WTC11 (cell line): ENCODE measurements around the gene PCSK5. TPM values are rescaled to one million over a fixed set of nuclear protein-coding genes. Genes with fewer than 3 reads are reported as not detected.

Source experiments
- ATAC-seq: fragments of 200-7000 bp; cut with Tn5 transposase; 2 replicates; pipeline ENCODE4 v1.10.0; 2021; ENCODE audit warnings: mild to moderate bottlenecking, moderate library complexity
- CTCF ChIA-PET: fragments of 300-600 bp; sonication (Branson Sonifier 250); formaldehyde crosslinking; loops from one replicate; lab custom pipeline; 2021; ENCODE audit warnings: antibody characterized with exemption; lab: Charles Lee
- POLR2A ChIA-PET: fragments of 350-600 bp; sonication (Branson Sonifier 250); formaldehyde crosslinking; loops from one replicate; lab custom pipeline; 2021; ENCODE audit warnings: antibody characterized with exemption; lab: Charles Lee
- DNase-seq: peaks from one replicate; pipeline ENCODE4 v3.0.0; 2021; ENCODE audit warnings: low spot score
- H3K27ac Mint-ChIP-seq: 2 replicates; pipeline ENCODE4 v1.8.0; 2021; ENCODE audit warnings: mixed read lengths
- H3K27me3 Mint-ChIP-seq: 2 replicates; pipeline ENCODE4 v1.8.0; 2021; ENCODE audit warnings: low read depth, mild to moderate bottlenecking, moderate library complexity, mixed read lengths
- H3K36me3 Mint-ChIP-seq: 2 replicates; pipeline ENCODE4 v1.8.0; 2021; ENCODE audit warnings: mixed read lengths
- H3K4me1 Mint-ChIP-seq: 2 replicates; pipeline ENCODE4 v1.8.0; 2022; ENCODE audit warnings: mixed read lengths
- H3K4me3 Mint-ChIP-seq: 2 replicates; pipeline ENCODE4 v1.8.0; 2021; ENCODE audit warnings: mild to moderate bottlenecking, moderate library complexity, mixed read lengths
- H3K9me3 Mint-ChIP-seq: 2 replicates; pipeline ENCODE4 v1.8.0; 2021; ENCODE audit warnings: mixed read lengths
- ATF3 ChIP-seq: sonication (generic); formaldehyde crosslinking; conservative IDR thresholded peaks from 2 replicates; pipeline ENCODE4 v1.8.1; 2022; ENCODE audit warnings: mild to moderate bottlenecking, missing genetic modification reagents
- ATF6 ChIP-seq: sonication (generic); formaldehyde crosslinking; IDR thresholded peaks from 2 replicates; pipeline ENCODE4 v1.8.1; 2023; ENCODE audit warnings: mild to moderate bottlenecking, missing genetic modification reagents
- CTCF ChIP-seq: fragments of 200-600 bp; IDR thresholded peaks from 2 replicates; pipeline ENCODE4 v1.8.0; 2022; ENCODE audit warnings: antibody characterized with exemption
- E2F1 ChIP-seq: sonication (generic); formaldehyde crosslinking; IDR thresholded peaks from 2 replicates; pipeline ENCODE4 v1.8.0; 2022; ENCODE audit warnings: mild to moderate bottlenecking, missing genetic modification reagents
- FOXK1 ChIP-seq: sonication (generic); formaldehyde crosslinking; IDR thresholded peaks from 2 replicates; pipeline ENCODE4 v1.8.0; 2022; ENCODE audit warnings: mild to moderate bottlenecking, moderate library complexity, missing genetic modification reagents
- HMGA2 ChIP-seq: fragments of 250-450 bp; sonication (Bioruptor Pico); IDR thresholded peaks from 2 replicates; pipeline ENCODE4 v1.4.0; 2021; ENCODE audit warnings: mild to moderate bottlenecking, moderate library complexity
- IRF2 ChIP-seq: sonication (generic); formaldehyde crosslinking; IDR thresholded peaks from 2 replicates; pipeline ENCODE4 v1.8.0; 2022; ENCODE audit warnings: low read depth, missing genetic modification reagents, borderline replicate concordance
- JAZF1 ChIP-seq: fragments of 250-450 bp; sonication (Bioruptor Pico); IDR thresholded peaks from 2 replicates; pipeline ENCODE4 v1.9.0; 2021; ENCODE audit warnings: moderate library complexity, mild to moderate bottlenecking, inconsistent platforms
- MLX ChIP-seq: sonication (generic); formaldehyde crosslinking; IDR thresholded peaks from 2 replicates; pipeline ENCODE4 v1.8.1; 2023; ENCODE audit warnings: mild to moderate bottlenecking, missing genetic modification reagents, moderate library complexity
- PRDM15 ChIP-seq: sonication (generic); formaldehyde crosslinking; IDR thresholded peaks from 2 replicates; pipeline ENCODE4 v1.8.0; 2022; ENCODE audit warnings: missing genetic modification reagents
- TEAD4 ChIP-seq: sonication (generic); formaldehyde crosslinking; IDR thresholded peaks from 2 replicates; pipeline ENCODE4 v1.8.0; 2022; ENCODE audit warnings: mild to moderate bottlenecking, missing genetic modification reagents
- USF2 ChIP-seq: sonication (generic); formaldehyde crosslinking; IDR thresholded peaks from 2 replicates; pipeline ENCODE4 v1.8.1; 2023; ENCODE audit warnings: mild to moderate bottlenecking, missing genetic modification reagents, moderate library complexity
- ZBTB43 ChIP-seq: sonication (generic); formaldehyde crosslinking; IDR thresholded peaks from 2 replicates; pipeline ENCODE4 v1.8.1; 2023; ENCODE audit warnings: mild to moderate bottlenecking, missing genetic modification reagents
- ZNF219 ChIP-seq: sonication (generic); formaldehyde crosslinking; IDR thresholded peaks from 2 replicates; pipeline ENCODE4 v1.8.0; 2023; ENCODE audit warnings: missing genetic modification reagents, mild to moderate bottlenecking, borderline replicate concordance
- ZNF263 ChIP-seq: sonication (generic); formaldehyde crosslinking; IDR thresholded peaks from 2 replicates; pipeline ENCODE4 v1.8.1; 2022; ENCODE audit warnings: low read depth, mild to moderate bottlenecking, moderate library complexity, missing genetic modification reagents
- ZNF396 ChIP-seq: fragments of 250-450 bp; sonication (Bioruptor Pico); IDR thresholded peaks from 2 replicates; pipeline ENCODE4 v1.8.0; 2021; ENCODE audit warnings: mild to moderate bottlenecking, moderate library complexity, borderline replicate concordance
- ZNF416 ChIP-seq: fragments of 250-450 bp; sonication (Bioruptor Pico); IDR thresholded peaks from 2 replicates; pipeline ENCODE4 v1.9.0; 2021; ENCODE audit warnings: mild to moderate bottlenecking, inconsistent platforms
- ZNF423 ChIP-seq: fragments of 250-450 bp; sonication (Bioruptor Pico); IDR thresholded peaks from 2 replicates; pipeline ENCODE4 v2.1.2; 2022; ENCODE audit warnings: mild to moderate bottlenecking, moderate library complexity
- ZSCAN18 ChIP-seq: fragments of 250-450 bp; sonication (Bioruptor Pico); IDR thresholded peaks from 2 replicates; pipeline ENCODE4 v2.1.2; 2022; ENCODE audit warnings: mild to moderate bottlenecking, moderate library complexity
- total RNA-seq: library from RNA; stranded (reverse); gene quantifications from 3 replicates; pipeline ENCODE4 v1.2.3, GENCODE V29; 2021

Gene PCSK5
- total RNA-seq, 1 experiment from 2014 or later, result 30.6 TPM

- peak; percentile 75 for ATAC-seq
- ChIA-PET POLR2A (no interaction called here), CTCF (no interaction called here)
- Mint-ChIP-seq H3K36me3 (peaks cover 26% of the 10 kb centered on the region), H3K9me3 (no peaks in the 10 kb centered on the region), H3K27ac (peak overlapping the region; percentile 23), H3K27me3 (no peaks in the 10 kb centered on the region), H3K4me3 (no peak overlapping the region), H3K4me1 (peaks cover 51% of the 10 kb centered on the region)
- no peak for TF ChIP-seq ZNF423
- no peak for TF ChIP-seq ZNF219 (CRISPR knock-in tag)
- no peak for TF ChIP-seq ZSCAN18 (CRISPR knock-in tag)
- TF ChIP-seq JAZF1 (CRISPR knock-in tag), result no peak
- TF ChIP-seq ATF3 (CRISPR knock-in tag), result no peak
- no peak for TF ChIP-seq ZNF416 (CRISPR knock-in tag)
- TF ChIP-seq TEAD4, result no peak
- TF ChIP-seq CTCF, result no peak
- TF ChIP-seq ZNF263 (CRISPR knock-in tag), result no peak
- no peak for TF ChIP-seq HMGA2
- no peak for TF ChIP-seq MLX (CRISPR knock-in tag)
- TF ChIP-seq E2F1, result no peak
- TF ChIP-seq IRF2 (CRISPR knock-in tag), result no peak
- DNase-seq, result no peak
These were observed 270.6 kb downstream of the PCSK5 start for GRCh38 chr9:76161106-76161505.

- Mint-ChIP-seq H3K4me3 (no peak overlapping the region), H3K36me3 (peaks cover 26% of the 10 kb centered on the region), H3K27me3 (no peaks in the 10 kb centered on the region), H3K27ac (0 out of 2 replicates have a peak overlapping the region, but pooled peaks have one; percentile 13), H3K4me1 (peaks cover 51% of the 10 kb centered on the region), H3K9me3 (no peaks in the 10 kb centered on the region)
- POLR2A ChIA-PET, result no interaction called here
- ATAC-seq, result peak; percentile 20
- no peak for DNase-seq
- CTCF ChIA-PET, result interaction anchor here (0.6 to 0.7 kb wide), 2 partner anchors 232 to 651 kb away, joined by 3 to 5 read pairs; partner anchors contain the start of gene RFK
- TF ChIP-seq ZNF396 (no peak), ZNF423 (no peak), FOXK1 (CRISPR knock-in tag) (no peak), USF2 (CRISPR knock-in tag) (no peak), PRDM15 (no peak), ATF6 (CRISPR knock-in tag) (no peak), ZBTB43 (no peak), HMGA2 (no peak)
These were observed 271.1 kb downstream of the PCSK5 start for GRCh38 chr9:76161541-76161940.
